Esophagus muscularis mucosa (tissue), 3 donors: Measurements from ENCODE around the gene ZMYND10.

Experiments
- CTCF ChIP-seq, 3 experiments: fragments of 200-600 bp in 2 of 3; fragments of 450-650 bp in 1 of 3; sonication (generic) in 2 of 3; IDR thresholded peaks; one replicate each; pipeline ENCODE4 v1.5.1; 2017 to 2019; ENCODE audit warnings: antibody characterized with exemption in 3 of 3, mild to moderate bottlenecking in 2 of 3, moderate library complexity in 1 of 3
- POLR2A ChIP-seq: fragments of 450-650 bp; IDR thresholded peaks from one replicate; pipeline ENCODE4 v1.6.1; 2017; ENCODE audit warnings: antibody characterized with exemption, moderate library complexity, mild to moderate bottlenecking, low read depth
- POLR2AphosphoS5 ChIP-seq, 2 donors: sonication (generic); formaldehyde crosslinking; IDR thresholded peaks; one replicate each; pipeline ENCODE4 v1.6.1; 2017; ENCODE audit warnings: antibody characterized with exemption in 2 of 2

- TF ChIP-seq CTCF (IDR thresholded peaks at IDR 0.05) (no peak), POLR2A (no peak), POLR2AphosphoS5 (IDR thresholded peaks at IDR 0.05) (no peak)
Measured at GRCh38 chr3:50330330-50330729, 15.2 kb downstream of the ZMYND10 start.
